Middle frontal gyrus (tissue), 1 donor: ENCODE measurements around the gene CAPZA1.
A peak's percentile ranks its signal among the peaks of the same experiment; 100 is the strongest.
"Not testable (repeated sequence)": the region's sequence is repeated elsewhere in the genome, so short reads cannot be mapped to it uniquely, and the experiment has no call there.

ENCODE experiments used
- DNase-seq: peaks from one replicate; pipeline ENCODE4 v3.0.0-alpha.2; 2015; ENCODE audit warnings: low spot score; ENCODE audit errors: extremely low spot score

Gene CAPZA1

GRCh38 chr1:112626887-112627286 lies 7.3 kb downstream of the CAPZA1 start:
- DNase-seq: no peak

GRCh38 chr1:112628516-112628915 lies 8.9 kb downstream of the CAPZA1 start:
- no peak for DNase-seq

DNA sequence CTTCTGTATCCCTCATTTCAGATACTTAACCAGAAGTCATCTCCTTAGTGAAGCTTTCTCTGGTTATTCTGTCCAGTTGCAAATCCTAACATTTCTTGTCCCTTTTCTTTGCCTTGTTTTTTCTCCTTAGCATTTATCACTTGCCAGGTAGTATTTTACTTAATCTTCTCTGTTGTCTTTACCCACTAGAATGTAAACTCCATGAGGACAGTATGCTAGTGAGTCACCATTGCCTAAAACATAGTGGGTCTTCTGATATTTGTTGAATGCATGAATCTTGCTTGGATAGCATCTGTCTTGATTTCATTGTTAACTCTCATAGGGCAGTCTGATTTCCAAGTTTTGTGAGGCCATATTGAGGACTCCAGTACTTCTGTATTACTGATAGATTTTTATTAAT lies 9.6 kb downstream of the CAPZA1 start:
- DNase-seq: no peak

DNA sequence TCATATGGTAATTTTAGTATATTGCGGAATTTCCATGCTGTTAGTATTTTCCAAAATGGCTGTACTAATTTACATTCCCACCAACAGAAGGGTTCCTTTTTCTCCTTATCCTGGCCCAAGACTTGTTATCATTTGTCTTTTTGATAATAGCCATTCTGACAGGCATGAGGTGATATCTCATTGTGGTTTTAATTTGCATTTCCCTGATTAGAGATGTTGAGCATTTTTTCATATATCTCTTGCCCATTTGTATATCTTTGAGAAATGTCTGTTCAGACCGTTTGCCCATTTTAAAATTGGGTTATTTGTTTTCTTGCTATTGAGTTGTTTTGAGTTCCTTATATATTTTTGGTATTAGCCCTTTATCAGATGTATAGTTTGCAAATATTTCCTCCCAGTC lies 14.0 kb downstream of the CAPZA1 start:
- DNase-seq: no peak

- DNase-seq: no peak
Measured at GRCh38 chr1:112634367-112634766, 14.7 kb downstream of the CAPZA1 start.

DNA sequence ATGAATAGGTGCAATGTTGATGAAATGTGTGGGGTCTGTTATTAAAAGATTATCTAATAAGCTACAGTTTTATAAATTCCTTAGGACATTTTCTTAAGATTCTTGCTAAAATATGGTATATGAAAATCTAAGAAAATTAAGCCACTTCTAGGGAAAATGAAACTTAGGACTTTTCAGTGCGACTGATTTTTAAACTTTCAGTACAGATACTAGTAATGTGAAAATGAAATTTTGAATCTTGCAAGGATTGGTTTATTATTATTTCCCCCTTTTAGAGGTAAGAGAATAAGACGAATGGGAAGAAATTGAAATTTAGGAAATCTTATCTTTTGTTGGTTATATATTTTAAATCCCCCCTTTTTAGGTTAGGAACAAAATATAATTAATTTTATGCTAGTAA lies 16.4 kb downstream of the CAPZA1 start:
- no peak for DNase-seq

DNA sequence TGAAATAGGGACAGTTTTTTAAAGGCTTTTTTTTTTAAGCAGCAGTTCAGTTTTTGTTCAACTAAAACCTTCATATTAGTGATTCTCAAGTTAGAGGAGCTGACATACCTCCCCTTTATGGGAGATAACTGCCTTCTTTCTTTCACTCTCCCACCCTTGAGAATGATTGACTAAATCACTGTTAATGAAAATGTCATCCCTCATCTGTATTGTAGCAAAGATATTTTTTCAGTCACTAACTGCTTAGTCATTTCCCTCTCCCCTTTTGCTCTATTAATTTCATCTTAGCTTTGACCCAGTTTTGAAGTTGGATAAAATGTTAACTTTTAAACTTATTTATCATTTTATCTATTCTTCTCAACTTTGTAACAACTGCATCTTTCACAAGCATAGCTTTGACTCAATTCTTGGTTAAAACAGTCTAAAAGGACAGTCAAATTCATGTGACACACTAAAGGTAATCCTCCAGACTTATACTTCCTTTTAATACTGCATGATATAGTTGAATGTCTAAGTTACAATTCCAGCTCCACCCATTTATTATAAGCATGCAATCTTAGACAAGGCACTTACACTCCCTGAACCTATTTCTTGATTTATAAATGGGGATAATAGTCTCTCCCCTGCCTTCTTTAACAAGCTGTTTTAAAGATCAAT lies 17.1 kb downstream of the CAPZA1 start:
- DNase-seq: no peak

DNA sequence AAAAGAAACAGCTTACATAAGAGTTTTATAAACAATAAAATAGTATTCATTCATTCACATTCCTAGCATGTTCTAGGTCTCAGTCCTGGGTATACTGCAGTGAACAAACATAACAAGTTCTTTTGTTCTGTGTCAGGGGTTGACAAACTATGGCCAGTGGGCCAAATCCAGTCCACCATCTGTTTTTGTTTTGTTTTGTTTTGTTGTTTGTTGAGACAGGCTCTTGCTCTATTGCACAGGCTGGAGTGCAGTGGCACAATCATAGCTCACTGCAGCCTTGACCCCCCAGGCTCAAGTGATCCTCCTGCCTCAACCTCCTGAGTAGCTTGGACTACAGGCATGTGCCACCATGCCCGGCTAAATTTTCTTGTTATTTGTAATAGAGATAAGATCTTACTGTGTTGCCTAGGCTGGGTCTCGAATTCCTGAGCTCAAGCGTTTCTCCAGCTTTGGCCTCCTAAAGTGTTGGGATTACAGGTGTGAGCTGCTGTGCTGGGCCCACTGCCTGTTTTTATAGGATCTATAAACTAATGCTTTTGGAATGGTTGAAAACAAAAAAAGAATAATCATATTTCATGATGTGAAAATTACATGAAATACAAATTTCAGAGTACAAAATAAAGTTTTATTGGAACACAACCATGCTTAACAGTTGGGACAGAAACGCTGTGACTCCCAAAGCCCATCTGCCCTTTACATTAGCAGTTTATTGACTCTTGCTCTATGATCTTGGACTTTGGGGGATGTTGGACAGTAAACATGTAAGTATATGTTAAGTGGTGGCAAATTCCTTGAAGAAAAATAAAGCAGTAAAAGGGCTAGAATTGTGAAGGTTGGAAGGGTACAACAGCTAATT lies 17.9 kb downstream of the CAPZA1 start:
- peak; percentile 47 for DNase-seq

GRCh38 chr1:112638110-112638428 lies 18.4 kb downstream of the CAPZA1 start:
- DNase-seq: no peak

DNA sequence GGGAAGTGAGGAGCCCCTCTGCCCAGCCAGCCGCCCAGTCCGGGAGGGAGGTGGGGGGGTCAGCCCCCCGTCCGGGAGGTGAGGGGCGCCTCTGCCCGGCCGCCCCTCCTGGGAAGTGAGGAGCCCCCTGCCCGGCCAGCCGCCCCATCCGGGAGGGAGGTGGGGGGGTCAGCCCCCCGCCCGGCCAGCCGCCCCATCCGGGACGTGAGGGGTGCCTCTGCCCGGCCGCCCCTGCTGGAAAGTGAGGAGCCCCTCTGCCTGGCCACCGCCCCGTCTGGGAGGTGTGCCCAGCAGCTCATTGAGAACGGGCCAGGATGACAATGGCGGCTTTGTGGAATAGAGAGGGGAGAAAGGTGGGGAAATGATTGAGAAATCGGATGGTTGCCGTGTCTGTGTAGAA lies 20.8 kb downstream of the CAPZA1 start:
- not testable (repeated sequence) for DNase-seq

DNA sequence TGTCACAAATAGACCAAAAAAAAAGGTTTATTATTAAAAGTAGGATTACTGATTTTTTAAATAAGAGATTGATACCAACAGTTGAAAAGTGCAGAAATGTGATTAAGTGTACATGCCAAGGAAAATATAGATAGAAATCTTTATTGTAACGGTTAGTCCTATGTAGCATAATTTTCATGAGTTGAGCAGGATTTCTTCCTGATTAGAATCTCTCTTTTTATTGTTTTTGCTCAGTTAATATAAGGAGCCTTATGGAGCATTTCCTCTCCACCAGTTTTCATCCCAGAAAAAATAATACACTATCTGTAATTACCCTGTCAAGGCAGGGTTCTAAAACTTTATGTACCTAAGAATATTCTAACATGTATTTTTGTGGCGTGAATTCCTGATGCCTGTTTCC lies 23.4 kb downstream of the CAPZA1 start:
- DNase-seq: no peak

GRCh38 chr1:112646225-112646624 lies 26.6 kb downstream of the CAPZA1 start:
- DNase-seq: no peak

DNA sequence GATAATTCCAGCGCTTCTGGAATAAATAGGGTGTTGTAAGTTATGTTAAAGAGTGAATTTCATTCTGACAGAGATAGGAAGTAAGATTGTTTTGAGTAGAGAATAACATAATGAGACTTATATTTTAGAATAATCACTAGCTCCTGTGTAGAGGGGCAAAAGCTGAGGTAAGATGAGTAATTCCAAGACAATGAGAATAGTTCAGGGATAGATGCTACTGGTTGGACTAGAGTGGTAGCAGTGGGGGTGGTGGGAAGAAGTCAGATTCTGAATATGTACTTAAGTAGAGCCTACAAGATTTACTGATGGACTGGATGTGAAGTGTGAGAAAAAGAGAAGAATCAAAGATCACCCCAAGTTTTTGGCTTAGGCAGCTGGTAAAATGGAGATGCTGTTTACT lies 31.6 kb downstream of the CAPZA1 start:
- DNase-seq: no peak

- DNase-seq: no peak
Measured at GRCh38 chr1:112665857-112666256, 46.2 kb downstream of the CAPZA1 start.

- DNase-seq: no peak
Measured at GRCh38 chr1:112666946-112667345, 47.3 kb downstream of the CAPZA1 start.

GRCh38 chr1:112672009-112672408 lies 52.4 kb downstream of the CAPZA1 start:
- no peak for DNase-seq

- no peak for DNase-seq
Measured at GRCh38 chr1:112672842-112673241, 53.2 kb downstream of the CAPZA1 start.

DNA sequence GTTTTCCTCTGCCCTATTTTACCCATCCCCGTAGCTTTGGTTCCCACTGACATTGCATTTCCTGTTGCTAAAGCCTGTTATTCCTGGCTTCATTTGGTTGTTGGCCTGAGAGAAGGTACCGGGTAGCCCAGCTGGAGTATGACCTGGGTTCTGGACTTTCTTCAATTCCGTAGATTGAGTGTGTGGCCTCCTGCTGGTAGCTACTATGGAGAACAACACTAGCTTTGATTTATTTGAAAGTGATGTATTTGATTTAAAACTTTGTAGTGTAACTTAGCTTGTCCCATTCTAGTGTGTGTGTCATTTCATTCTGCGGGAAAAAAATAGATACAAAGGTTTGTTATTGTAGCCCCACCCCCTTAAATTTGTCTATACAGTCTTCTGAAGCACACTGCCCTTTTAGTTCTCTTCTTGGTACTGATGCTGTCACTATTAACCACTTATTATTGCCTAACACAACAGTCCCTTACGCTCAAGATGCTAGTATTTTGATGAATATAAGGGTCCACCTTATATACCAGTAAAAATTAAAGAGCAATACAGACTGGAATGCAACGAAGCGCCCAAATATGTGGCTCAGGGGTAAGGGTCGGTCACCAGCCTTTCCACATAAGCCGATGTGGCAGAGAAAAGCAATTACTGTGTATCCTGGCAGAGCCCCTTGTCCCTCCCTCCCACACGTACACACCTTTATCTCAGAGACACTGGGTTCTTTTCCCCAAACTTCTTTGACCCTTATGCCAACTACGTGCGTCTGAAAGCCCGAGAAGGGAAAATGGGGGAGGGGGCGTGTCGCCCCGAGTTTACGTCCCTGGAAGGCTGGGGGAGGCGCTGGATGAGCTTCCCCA lies 54.2 kb downstream of the CAPZA1 start:
- DNase-seq: no peak

GRCh38 chr1:112674440-112674985 lies 54.9 kb downstream of the CAPZA1 start, which contains the start of gene MOV10:
TSS of gene MOV10 (plus strand) at chr1:112674659. CDS start at chr1:112674913, 254 bp downstream.
- DNase-seq: no peak

DNA sequence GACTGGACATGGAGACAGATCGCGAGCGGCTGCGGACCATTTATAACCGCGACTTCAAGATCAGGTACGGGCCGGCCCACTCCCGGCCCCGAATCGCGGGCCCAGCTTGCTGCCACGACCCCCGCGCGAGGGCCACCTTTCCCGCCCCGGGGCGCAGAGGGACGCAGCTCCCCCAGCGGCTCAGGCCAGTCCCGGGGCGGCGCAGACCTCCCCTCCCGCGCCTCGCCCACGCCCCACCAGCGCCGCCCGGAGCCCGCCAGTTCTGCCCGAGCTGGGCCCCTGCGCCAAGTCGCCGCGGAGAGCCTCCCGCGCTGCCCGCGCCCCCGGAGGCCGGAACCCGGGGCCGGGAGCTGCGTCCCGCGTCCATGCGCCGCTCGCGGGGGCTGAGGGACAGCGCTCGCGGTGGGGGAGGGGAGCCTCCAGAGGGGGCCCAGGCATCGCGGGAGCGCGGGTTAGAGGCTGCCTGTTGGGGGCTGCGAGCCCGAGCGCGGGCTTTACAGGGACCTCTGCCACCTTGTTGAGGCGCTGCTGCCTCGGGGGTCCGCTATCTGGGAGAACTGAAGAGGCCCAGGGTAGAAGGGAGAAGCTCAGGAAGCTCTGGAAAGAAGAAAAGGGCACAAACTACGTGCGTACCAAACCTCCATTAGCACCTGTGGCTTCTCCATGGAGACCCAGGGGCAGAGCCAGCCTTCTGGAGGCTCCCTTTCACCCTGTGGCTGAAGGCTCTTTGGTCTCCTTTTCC lies 55.5 kb downstream of the CAPZA1 start:
- DNase-seq: no peak
